ENCODE results near the gene KANSL2. TPM values are rescaled to one million over a fixed set of nuclear protein-coding genes. Genes with fewer than 3 reads are reported as not detected.

Gene KANSL2
- total and polyA plus RNA-seq, 2 of the 13 experiments (the other 11 are each of a cell fraction or from before 2014, with no cell fraction given): 24.1 to 41.3 TPM

GRCh38 chr12:48681710-48682532, at the start of gene KANSL2 (continued):
- TF ChIP-seq HNRNPUL1 (IDR thresholded peaks at IDR 0.05; ENCODE audit: low read depth, low read length) (no peak), RBAK (CRISPR knock-in tag; IDR thresholded peaks at IDR 0.05) (no peak), ZNF337 (CRISPR knock-in tag; IDR thresholded peaks at IDR 0.05; ENCODE audit: borderline replicate concordance, low read depth) (no peak), ZNF792 (CRISPR knock-in tag; IDR thresholded peaks at IDR 0.05) (peak; percentile 65; the same call in 1 of the 2 replicates), NFE2L1 (CRISPR knock-in tag; IDR thresholded peaks at IDR 0.05; ENCODE audit: borderline replicate concordance) (peak; percentile 29; the same call in 1 of the 2 replicates), STAT6 (CRISPR knock-in tag; IDR thresholded peaks at IDR 0.05; ENCODE audit: borderline replicate concordance) (0 out of 2 replicates have a peak, but pooled peaks have one; percentile 27), ZNF484 (CRISPR knock-in tag; IDR thresholded peaks at IDR 0.05; ENCODE audit: borderline replicate concordance, low read depth) (0 out of 2 replicates have a peak, but pooled peaks have one; percentile 42), ZNF264 (CRISPR knock-in tag; IDR thresholded peaks at IDR 0.05) (peak; percentile 43; the same call in 1 of the 2 replicates), GABPA (IDR thresholded peaks at IDR 0.05; ENCODE audit: low read depth, low read length) (0 out of 2 replicates have a peak, but pooled peaks have one; percentile 6), GABPA (CRISPR knock-in tag; IDR thresholded peaks at IDR 0.05; ENCODE audit: low read depth) (peak; percentile 56), HMGXB4 (CRISPR knock-in tag; IDR thresholded peaks at IDR 0.05; ENCODE audit: borderline replicate concordance in 1 of 2, low read depth in 1 of 2) (peak; percentile 90 to 95), ZNF879 (CRISPR knock-in tag; IDR thresholded peaks at IDR 0.05) (peak; percentile 92; the same call in 1 of the 2 replicates), ZFYVE20 (CRISPR knock-in tag; IDR thresholded peaks at IDR 0.05; ENCODE audit: borderline replicate concordance, low read depth) (peak; percentile 38; the same call in 1 of the 2 replicates), DPF2 (CRISPR knock-in tag; IDR thresholded peaks at IDR 0.05; ENCODE audit: borderline replicate concordance, low read depth) (no peak), ZBTB3 (CRISPR knock-in tag; IDR thresholded peaks at IDR 0.05; ENCODE audit: borderline replicate concordance, low read depth) (peak; percentile 60; the same call in 1 of the 2 replicates), ZNF251 (CRISPR knock-in tag; IDR thresholded peaks at IDR 0.05) (no peak)
- TF ChIP-seq, protein P1, sequence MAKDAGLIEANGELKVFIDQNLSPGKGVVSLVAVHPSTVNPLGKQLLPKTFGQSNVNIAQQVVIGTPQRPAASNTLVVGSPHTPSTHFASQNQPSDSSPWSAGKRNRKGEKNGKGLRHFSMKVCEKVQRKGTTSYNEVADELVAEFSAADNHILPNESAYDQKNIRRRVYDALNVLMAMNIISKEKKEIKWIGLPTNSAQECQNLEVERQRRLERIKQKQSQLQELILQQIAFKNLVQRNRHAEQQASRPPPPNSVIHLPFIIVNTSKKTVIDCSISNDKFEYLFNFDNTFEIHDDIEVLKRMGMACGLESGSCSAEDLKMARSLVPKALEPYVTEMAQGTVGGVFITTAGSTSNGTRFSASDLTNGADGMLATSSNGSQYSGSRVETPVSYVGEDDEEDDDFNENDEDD (CRISPR knock-in tag; IDR thresholded peaks at IDR 0.05; ENCODE audit: borderline replicate concordance): peak; percentile 64; the same call in 1 of the 2 replicates
- TF ChIP-seq, protein P2, sequence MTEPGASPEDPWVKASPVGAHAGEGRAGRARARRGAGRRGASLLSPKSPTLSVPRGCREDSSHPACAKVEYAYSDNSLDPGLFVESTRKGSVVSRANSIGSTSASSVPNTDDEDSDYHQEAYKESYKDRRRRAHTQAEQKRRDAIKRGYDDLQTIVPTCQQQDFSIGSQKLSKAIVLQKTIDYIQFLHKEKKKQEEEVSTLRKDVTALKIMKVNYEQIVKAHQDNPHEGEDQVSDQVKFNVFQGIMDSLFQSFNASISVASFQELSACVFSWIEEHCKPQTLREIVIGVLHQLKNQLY (CRISPR knock-in tag; IDR thresholded peaks at IDR 0.05): peak; percentile 10; the same call in 1 of the 2 replicates
- TF ChIP-seq, protein P3, sequence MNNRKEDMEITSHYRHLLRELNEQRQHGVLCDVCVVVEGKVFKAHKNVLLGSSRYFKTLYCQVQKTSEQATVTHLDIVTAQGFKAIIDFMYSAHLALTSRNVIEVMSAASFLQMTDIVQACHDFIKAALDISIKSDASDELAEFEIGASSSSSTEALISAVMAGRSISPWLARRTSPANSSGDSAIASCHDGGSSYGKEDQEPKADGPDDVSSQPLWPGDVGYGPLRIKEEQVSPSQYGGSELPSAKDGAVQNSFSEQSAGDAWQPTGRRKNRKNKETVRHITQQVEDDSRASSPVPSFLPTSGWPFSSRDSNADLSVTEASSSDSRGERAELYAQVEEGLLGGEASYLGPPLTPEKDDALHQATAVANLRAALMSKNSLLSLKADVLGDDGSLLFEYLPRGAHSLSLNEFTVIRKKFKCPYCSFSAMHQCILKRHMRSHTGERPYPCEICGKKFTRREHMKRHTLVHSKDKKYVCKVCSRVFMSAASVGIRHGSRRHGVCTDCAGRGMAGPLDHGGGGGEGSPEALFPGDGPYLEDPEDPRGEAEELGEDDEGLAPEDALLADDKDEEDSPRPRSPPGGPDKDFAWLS (CRISPR knock-in tag; IDR thresholded peaks at IDR 0.05; ENCODE audit: borderline replicate concordance): no peak
